ENCODE measurements around the gene TARBP1.

- TF ChIP-seq CTCF (IDR thresholded peaks at IDR 0.05; ENCODE audit: low read length) (no peak), EZH2 (IDR thresholded peaks at IDR 0.05; ENCODE audit: borderline replicate concordance, low read length) (no peak)
These were observed 24.1 kb downstream of the TARBP1 start for GRCh38 chr1:234454926-234455325.
